CMK (cell line): Measurements from ENCODE around the gene KRTAP4-3.
"Not testable (repeated sequence)": the region's sequence is repeated elsewhere in the genome, so short reads cannot be mapped to it uniquely, and the experiment has no call there.

Experiments used
- DNase-seq: peaks from one replicate; pipeline ENCODE4 v3.0.0-alpha.2; 2010; ENCODE audit warnings: low read depth

KRTAP4-3 gene

DNA sequence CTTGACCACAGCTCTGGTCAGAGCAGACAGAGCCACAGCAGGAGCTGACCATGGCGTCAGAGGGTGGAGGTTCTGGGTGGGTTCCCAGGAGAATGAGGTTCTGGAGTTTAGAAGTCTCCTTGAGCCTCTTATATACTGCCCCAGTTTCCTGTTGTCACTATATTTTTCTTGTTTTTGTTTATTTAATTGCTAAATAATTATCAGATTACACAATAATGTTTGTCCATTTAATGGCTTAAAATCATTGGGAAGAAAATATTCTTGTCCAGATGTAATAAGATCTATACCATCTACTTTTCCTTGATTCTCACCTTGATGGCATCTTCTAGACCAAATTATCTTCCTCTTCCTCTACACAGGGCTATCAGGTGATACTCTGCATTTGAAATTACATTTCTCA lies at the start of gene KRTAP4-3:
Gene KRTAP4-3, minus strand, starts transcription at position 101 of the 400 bp plus-strand sequence. Its CDS starts 49 bp downstream, at position 52.
- no peak for DNase-seq

DNA sequence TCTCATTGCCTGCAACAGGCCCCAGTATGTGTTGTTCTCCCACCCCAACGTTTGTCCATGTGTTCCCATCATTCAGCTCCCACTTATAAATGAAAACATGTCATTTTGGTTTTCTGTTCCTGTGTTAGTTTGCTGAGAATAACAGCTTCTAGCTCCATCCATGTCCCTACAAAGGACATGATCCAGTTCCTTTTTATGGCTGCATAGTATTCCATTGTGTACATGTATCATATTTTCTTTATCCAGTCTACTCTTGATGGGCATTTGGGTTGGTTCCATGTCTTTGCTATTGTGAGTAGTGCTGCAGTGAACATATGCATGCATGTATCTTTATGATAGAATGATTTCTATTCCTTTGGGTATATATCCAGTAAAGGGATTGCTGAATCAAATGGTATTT lies 47.7 kb upstream of the KRTAP4-3 start:
- DNase-seq: no peak

DNA sequence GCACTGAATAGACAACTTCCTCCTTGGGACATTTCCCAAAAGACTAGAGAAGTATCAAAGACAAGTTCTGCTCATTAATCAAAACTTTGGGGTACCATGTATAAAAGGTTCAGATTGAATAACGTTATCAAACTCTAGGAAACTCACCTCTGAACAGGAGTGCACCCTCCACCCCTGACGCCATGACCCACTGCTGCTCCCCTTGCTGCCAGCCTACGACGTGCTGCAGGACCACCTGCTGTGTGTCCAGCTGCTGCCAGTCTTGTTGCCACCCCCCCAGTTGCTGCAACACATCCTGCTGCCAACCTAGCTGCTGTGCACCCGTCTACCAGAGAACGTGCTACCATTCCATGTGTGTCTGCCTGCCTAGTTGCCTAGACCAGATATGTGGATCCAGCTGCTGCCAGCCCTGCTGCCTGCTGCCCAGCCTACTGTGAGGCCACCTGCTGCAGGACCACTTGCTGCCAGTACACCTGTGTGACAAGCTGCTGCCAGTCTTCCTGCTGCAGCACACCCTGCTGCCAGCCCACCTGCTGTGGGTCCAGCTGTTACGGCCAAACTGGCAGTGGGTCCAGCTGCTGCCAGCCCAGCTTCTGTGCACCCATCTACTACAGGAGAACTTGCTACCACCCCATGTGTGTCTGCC lies 44.6 kb upstream of the KRTAP4-3 start:
- no peak for DNase-seq

DNA sequence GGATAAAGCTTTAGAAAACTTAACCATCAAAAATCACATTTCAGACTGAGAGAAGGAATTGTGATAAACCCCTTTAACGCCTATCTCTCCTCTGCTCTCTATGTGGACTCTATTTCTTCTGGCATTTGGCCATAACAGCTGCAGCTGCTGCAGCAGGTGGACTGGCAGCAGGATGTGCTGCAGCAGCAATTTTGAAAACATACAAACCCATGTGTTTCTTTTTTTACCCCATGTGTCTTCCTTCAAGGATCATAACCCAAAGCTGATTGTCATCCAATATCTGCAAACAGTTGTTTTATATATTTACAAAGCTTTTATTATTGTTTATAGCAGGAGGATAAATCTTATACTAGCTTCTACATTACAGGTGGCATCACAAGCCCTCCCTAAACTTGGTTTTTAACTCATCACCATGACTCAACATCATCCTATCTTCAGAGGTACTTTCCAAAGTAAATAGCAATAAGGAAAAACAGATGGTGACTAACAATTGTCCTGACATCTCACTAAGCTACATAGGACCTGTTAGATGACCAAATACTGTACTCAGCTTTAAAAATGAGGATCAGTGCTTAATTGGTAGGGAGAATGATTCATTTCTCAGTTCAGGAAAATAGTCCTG lies 43.9 kb upstream of the KRTAP4-3 start:
- no peak for DNase-seq

DNA sequence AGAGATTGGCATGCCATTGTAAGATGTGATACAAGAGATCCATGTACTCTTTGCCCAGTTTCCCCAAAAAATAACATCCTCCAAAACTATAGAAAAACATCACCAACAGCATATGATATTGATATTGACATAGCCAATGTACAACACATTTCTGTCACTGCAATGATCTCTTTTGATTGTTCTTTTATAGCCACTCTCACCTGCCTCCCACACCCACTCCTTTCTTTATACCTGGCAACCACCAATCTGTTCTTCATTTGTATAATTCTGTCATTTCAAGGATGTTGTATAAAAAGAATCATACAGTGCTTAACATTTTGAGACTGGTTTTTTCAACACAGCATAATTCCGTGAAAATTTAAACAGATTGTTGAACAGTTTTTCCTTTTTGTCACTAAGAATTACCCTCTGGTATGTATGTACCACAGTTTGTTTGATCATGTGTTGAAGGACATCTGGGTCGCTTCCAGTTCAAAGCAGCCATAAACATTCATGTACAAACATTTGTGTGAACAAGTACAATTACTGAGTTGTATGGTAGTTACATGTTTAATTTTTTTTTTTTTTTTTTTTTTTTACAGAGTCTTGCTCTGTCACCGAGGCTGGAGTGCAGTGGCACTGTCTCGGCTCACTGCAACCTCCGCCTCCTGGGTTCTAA lies 31.5 kb upstream of the KRTAP4-3 start:
- no peak for DNase-seq

- no peak for DNase-seq
Observed at GRCh38 chr17:41196068-41196467, 28.0 kb upstream of the KRTAP4-3 start.

DNA sequence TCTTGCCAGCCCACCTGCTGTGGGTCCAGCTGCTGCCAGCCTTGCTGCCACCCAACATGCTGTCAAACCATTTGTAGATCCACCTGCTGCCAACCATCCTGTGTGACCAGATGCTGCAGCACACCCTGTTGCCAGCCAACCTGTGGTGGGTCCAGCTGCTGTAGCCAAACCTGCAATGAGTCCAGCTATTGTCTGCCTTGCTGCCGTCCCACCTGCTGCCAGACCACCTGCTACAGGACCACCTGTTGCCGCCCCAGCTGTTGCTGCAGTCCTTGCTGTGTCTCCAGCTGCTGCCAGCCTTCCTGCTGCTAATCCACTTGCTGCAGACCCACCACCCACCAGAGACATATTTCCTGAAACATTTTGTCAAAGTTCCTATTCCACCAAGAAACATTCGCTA lies 22.3 kb upstream of the KRTAP4-3 start:
- DNase-seq: no peak

GRCh38 chr17:41189837-41190318 lies 21.9 kb upstream of the KRTAP4-3 start, which contains the start of gene KRTAP9-1:
TSS of gene KRTAP9-1 (plus strand) at chr17:41189887. CDS start at chr17:41189887, 0 bp downstream.
- DNase-seq: not testable (repeated sequence)

DNA sequence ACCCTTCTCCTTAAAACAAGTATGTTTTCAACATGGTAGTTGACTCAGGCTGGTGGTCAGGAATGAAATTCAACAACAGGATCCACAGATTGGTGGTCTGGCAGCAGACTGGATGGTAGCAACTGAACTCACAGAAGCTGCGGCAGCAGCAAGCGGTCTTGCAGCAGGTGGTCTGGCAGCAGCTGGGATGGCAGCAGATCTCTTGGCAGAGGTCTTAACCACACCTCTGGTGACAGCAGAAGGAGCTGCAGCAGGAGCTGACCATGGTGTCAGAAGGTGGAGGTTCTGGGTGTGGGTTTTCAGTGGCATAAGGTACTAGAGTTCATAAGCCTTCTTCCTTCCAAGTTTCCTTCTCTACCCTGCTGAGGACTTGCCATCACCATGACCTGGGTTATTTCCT lies 18.9 kb upstream of the KRTAP4-3 start:
- no peak for DNase-seq

- DNase-seq: no peak
Observed at GRCh38 chr17:41185001-41185400, 17.0 kb upstream of the KRTAP4-3 start.

DNA sequence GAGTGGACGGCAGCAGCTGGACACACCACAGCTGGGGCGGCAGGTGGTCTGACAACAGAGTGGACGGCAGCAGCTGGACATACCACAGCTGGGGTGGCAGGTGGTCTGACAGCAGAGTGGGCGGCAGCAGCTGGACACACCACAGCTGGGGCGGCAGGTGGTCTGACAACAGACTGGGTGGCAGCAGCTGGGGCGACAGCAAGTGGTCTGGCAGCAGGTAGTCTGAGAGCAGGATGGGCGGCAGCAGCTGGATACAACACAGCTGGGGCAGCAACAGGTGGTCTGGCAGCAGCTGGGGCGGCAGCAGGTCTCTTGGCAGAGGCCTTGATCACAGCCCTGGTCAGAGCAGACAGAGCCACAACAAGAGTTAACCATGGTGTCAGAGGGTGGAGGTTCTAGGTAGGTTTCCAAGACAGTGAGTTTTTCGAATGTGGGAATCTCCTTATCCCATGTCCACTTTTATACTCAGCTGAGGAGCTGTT lies 16.5 kb upstream of the KRTAP4-3 start, which contains the start of gene KRTAP4-1:
Gene KRTAP4-1, minus strand, starts transcription at position 432 of the 482 bp plus-strand sequence. Its CDS starts 57 bp downstream, at position 375.
- DNase-seq: no peak

DNA sequence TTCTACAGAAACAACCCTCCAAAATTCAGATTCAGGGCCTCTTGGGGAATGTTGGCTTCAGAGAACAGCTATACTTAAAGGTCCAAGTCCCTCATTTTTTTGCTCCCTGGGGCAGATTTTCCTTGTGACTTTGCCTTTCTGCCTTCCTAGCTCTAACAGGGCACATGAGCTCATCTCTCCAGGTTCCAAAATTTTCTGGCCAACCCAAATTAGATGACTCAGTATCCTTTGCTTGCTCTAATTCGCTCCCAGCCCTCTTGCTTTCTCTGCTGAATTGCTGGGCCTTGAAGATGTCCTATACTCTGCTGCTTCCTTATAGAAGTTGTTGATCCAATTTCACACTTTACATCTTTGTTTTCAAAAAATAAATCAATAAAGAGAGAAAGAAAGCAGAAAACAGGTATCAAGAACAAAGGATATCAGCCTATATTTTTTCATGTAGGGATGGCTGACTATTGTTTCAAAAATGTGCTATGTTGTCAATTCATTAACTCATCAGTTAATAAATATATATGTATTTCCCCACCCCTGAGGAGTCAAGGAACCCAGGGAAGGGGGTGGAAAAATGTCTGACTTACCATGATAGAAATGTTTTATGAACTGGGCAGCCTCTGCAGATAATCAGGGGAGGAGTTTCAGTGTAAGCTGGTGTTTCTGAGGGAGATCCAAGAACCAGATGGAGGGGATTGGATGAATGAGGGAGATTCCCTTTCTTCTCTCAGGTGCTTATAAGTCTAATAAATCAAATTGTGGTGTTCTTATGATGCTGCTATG lies 11.0 kb upstream of the KRTAP4-3 start:
- no peak for DNase-seq

- no peak for DNase-seq
Observed at GRCh38 chr17:41178341-41178740, 10.3 kb upstream of the KRTAP4-3 start.

DNA sequence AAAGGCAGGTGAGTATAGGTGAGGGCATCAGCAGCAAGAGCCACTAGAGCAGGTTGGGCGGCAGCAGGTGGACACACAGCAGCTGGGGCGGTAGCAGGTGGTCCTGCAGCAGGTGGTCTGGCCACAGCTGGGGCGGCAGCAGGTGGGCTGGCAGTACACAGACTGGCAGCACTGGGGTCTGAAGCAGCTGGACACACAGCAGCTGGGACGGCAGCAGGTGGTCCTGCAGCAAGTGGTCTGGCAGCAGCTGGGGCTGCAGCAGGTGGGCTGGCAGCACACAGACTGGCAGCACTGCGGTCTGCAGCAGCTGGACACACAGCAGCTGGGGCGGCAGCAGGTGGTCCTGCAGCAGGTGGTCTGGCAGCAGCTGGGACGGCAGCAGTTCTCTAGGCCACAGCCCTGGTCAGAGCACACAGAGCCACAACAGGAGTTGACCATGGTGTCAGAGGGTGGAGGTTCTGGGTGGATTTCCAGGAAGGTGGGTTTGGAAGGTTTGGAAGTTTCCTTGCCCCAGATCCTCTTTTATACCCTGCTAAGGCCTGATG lies 9.8 kb upstream of the KRTAP4-3 start, which contains the start of gene KRTAP4-2:
Gene KRTAP4-2, minus strand, starts transcription at position 495 of the 545 bp plus-strand sequence. Its CDS starts 57 bp downstream, at position 438.
- no peak for DNase-seq

DNA sequence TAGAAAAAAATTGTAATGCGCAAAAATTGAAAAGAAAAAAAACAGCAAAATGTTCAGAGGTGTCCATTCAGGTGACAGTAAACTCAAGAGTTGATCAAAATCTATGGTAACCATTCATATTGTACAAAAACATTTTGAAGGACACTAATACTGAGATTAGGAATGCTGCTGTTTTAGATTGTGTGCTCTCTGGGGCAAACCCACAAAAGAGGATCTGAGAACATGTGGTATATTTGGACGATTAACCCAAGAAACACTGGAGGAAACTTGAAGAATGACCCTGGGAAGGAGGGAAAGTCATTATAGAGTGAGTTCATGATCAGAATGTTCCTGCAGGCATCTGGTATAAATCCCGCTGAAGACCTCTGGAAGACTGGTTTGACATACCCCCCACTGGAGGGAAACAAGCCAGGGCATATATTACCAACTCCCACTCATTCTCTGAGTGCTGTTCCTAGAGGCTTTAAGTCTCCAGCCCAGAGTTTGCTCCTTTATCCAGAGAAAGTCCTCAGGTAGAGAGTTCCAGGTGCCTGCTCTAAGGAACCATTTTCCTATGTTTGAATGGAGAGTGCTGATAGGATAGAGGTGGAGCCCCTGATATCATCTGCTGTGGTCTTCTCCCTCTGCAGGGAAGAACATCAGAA lies 8.8 kb upstream of the KRTAP4-3 start:
- DNase-seq: no peak

DNA sequence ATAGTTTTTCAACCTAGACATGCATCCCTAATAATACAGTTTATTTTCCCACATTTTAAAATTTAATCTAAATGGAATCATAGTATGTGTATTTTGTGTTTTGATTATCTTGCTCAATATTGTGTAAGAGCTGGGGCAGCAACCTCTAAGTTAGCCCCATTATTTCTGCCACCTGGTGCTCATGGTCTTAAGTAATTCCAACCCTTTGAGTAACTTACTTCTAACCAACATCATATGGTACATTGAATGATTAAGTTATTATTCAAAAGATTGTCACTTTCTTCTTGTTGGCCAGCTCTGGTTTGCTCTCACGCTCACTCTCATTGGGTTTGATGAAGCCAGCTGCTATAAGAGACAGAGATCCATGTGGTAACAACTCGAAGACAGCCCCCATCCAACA lies 3.9 kb upstream of the KRTAP4-3 start:
- DNase-seq: no peak

DNA sequence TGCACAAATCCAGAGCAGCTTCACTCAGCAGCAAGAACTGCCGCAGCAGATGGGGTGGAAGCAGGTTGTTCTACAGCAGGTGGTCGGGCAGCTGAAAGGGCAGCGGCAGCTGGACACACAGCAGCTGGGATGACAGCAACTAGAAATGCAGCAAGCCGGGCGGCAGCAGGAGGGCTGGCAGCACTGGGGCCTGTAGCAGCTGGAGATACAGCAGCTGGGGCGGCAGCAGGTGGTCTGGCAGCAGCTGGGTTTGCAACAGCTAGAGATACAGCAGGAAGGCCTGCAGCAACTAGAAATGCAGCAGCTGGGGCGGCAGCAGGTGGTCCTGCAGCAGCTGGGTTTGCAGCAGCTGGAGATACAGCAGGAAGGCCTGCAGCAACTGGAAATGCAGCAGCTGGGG lies 460 bp downstream of the KRTAP4-3 start:
- no peak for DNase-seq

DNA sequence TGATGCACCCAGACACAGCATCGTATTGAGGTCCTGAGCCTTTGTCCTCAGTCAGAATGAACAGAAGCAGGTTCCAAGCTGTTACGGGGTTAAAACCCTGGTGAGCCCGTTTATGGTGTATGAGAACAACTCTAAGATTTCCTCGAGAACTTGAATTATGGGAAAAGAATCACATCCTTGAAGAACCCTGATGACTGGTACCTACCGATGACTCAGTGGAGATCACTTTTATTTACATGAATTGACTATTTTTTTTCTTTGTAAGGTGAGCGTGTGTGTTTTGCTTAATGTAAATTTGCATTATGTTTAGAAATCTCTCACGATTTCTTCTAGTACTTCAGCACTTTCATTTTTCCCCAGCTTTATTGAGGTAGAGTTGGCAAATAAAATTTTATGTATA lies 4.2 kb downstream of the KRTAP4-3 start:
- DNase-seq: no peak

DNA sequence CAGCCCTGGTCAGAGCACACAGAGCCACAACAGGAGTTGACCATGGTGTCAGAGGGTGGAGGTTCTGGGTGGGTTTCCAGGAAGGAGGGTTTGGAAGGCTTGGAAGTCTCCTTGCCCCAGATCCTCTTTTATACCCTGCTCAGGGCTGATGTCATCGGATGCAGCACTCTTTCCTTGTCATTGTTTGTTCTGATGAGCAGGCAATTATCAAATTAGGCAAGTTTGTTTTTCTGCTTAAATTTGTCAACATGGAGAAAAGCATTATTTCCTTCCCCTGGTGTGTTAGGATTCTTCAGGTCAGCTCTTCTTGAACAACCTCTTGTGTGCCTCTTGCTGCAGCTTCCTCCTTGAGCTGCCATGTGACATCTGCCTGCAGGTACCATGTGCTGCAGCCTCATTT lies 7.4 kb downstream of the KRTAP4-3 start, which contains the start of gene KRTAP4-4:
Gene KRTAP4-4, minus strand, starts transcription at position 101 of the 400 bp plus-strand sequence. Its CDS starts 57 bp downstream, at position 44.
- DNase-seq: no peak

DNA sequence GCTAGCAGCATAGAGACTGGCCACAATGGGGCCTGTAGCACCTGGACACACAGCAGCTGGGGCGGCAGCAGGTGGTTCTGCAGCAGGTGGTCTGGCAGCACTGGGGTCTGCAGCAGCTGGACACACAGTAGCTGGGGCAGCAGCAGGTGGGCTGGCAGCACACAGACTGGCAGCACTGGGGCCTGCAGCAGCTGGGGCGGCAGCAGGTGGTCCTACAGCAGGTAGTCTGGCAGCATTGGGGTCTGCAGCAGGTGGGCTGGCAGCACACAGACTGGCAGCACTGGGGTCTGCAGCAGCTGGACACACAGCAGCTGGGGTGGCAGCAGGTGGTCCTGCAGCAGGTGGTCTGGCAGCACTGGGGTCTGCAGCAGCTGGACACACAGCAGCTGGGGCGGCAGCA lies 7.8 kb downstream of the KRTAP4-3 start:
- DNase-seq: not testable (repeated sequence)

DNA sequence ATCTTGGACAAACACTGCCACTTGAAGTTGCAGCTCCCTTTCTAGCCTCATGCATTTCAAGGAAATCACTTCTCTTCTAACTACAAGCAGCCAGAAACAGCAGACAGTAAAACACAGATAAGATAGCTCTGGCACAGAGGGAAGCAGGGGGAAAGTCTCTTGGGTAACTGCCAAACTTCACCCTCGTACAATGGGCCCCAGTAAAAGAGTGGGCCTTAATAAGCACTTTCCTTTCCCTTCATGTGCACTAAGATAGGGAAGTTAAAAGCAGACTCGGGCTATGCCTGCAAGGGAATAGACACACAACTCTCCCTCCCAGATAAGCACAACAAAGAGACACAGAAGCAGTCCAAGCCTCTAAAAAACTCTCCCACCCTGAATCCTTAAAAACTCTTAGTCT lies 14.2 kb downstream of the KRTAP4-3 start:
- peak; percentile 30 for DNase-seq
